H1 (cell line): Measurements from ENCODE around the gene GPS1. TPM values are rescaled to one million over a fixed set of nuclear protein-coding genes. Genes with fewer than 3 reads are reported as not detected.

ENCODE experiments used
- RBBP5 ChIP-seq: IDR thresholded peaks from 2 replicates; pipeline ENCODE4 v1.7.1; 2012; ENCODE audit warnings: low read depth, mild to moderate bottlenecking, inconsistent platforms, low read length, moderate library complexity, borderline replicate concordance
- SIN3A ChIP-seq, 2 experiments: IDR thresholded peaks in 1 of 2; conservative IDR thresholded peaks in 1 of 2; 2 replicates each; pipeline ENCODE4 v1.6.1; 2011 to 2012; ENCODE audit warnings: low read length in 2 of 2, improper control_type of control experiment in 1 of 2, low read depth in 1 of 2, mild to moderate bottlenecking in 1 of 2
- polyA plus RNA-seq, 7 experiments: library from polyadenylated mRNA; depleted of rRNA in 3 of 7; stranded (reverse) in 5 of 7; unstranded in 2 of 7; fragments of >200 nt in 5 of 7; fragments of 200-250 nt in 2 of 7; gene quantifications; 1 replicate in 5 of 7; 2 replicates in 1 of 7; 4 replicates in 1 of 7; pipeline versions ENCODE4 v1.2.1 to v1.2.3, GENCODE V29; 2011 to 2013; ENCODE audit warnings: missing spikeins in 2 of 7, mixed read lengths in 2 of 7
- total RNA-seq: library from RNA; stranded (reverse); fragmentation: NEBNext Ultra II Directional; extraction: Animal tissue kit (Norgen Biotek cat#: 25700); gene quantifications from 2 replicates; pipeline ENCODE4 v1.2.1, GENCODE V29; 2021

Gene GPS1
- total and polyA plus RNA-seq, 2 of the 8 experiments (the other 6 are each of a cell fraction or from before 2014, with no cell fraction given): 153 to 277 TPM

- TF ChIP-seq RBBP5 (no peak), SIN3A (conservative IDR thresholded peaks at IDR 0.05 in 1 of 2, IDR thresholded peaks at IDR 0.05 in 1 of 2; ENCODE audit: low read depth in 1 of 2, low read length in 2 of 2) (no peak)
These were observed 4.8 kb upstream of the GPS1 start (continued) for GRCh38 chr17:82046903-82047302.
